Activated naive CD8-positive, alpha-beta T cell (primary cell): Measurements from ENCODE around the gene RNU6-1.

Experiments used
- H3K27ac Mint-ChIP-seq: one replicate; pipeline ENCODE4 v1.8.0; 2021; ENCODE audit warnings: mixed read lengths
- H3K27me3 Mint-ChIP-seq: one replicate; pipeline ENCODE4 v1.8.0; 2021; ENCODE audit warnings: mixed read lengths
- H3K36me3 Mint-ChIP-seq: one replicate; pipeline ENCODE4 v1.8.0; 2021; ENCODE audit warnings: mixed read lengths
- H3K4me1 Mint-ChIP-seq: one replicate; pipeline ENCODE4 v1.8.0; 2021; ENCODE audit warnings: low read depth, mixed read lengths
- H3K4me3 Mint-ChIP-seq: one replicate; pipeline ENCODE4 v1.8.0; 2021; ENCODE audit warnings: mild to moderate bottlenecking, mixed read lengths
- H3K9me3 Mint-ChIP-seq: one replicate; pipeline ENCODE4 v1.8.0; 2021; ENCODE audit warnings: low read depth, mixed read lengths

Gene RNU6-1

DNA sequence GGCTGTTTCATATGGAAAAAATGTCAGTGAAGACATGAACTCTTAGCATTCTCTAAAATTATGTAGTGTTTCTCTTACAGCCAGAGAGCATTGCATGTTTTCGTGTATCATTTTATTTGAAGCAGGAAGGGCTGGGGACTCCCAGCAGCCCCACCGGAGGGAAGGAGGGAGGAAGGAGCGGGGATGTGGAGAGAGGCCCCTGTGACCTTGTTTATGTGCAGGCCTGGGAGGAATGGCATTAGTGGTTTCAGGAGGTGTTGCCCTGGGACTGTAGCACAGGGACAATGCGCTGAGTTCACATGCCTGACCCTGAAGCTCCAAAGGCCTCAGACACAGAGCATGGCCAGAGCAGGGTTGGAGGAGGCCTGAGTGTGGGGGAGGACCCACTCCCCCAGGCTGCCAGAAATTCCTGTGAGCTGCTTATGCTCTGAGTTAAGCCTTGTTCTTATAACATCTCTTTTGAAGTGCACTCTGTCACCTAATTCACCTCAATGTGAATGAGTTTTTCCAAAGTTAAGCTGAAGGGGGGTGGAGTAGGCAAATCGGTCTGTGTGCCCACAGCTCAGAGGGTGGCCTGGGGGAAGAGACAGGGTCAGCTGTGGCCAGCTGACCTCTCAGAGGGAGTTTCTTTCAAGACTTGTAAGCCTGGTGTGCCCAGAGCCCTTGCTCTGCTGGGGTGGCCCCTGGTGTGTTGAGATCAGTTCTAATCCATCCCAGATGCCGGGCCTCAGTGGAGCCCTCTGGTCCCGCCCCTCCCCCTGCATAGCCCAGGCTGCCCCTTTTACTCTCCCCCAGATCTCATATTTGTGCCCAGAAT lies 3.9 kb upstream of the RNU6-1 start:
- Mint-ChIP-seq H3K4me3 (no peak overlapping the region), H3K9me3 (no peaks in the 10 kb centered on the region), H3K36me3 (no peaks in the 10 kb centered on the region), H3K27ac (no peak overlapping the region), H3K4me1 (peaks cover 19% of the 10 kb centered on the region), H3K27me3 (peaks cover 1% of the 10 kb centered on the region)

DNA sequence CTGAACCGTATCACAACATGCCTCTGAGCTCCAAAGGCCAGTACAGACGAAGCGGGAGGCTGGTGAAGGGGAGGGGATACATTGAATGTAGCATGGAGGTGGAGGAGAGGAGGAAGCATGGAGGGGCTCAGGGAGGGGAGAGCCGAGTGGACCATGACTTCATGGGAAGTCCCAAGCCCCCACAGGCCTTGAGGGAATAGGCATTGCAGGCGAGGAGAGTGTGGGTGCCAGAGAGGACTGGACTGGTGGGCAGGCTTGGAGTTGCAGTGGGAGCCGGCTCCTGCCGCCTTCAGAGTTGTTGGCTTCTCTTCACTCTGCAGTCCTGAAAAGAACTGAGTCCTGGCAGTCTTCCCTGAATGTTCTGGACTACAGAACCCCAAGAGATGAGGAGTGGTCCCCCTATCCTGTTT lies 3.3 kb upstream of the RNU6-1 start:
- no peak overlapping the region for H3K4me3 Mint-ChIP-seq
- H3K27ac Mint-ChIP-seq = no peak overlapping the region
- H3K27me3 Mint-ChIP-seq = no peaks in the 10 kb centered on the region
- H3K4me1 Mint-ChIP-seq = peaks cover 22% of the 10 kb centered on the region
- H3K9me3 Mint-ChIP-seq = no peaks in the 10 kb centered on the region
- no peaks in the 10 kb centered on the region for H3K36me3 Mint-ChIP-seq

DNA sequence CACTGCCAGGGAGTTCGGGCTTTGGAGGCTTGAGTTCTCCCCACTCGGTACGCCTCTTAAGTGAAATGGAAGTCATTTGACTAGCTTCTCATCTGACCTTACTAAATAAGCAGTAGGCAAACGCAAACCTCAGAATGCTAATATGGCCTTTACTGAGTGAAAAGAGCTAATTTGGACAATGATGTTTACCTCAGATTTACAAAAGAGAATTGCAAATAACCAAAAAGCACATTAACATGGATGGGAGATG lies 1.6 kb upstream of the RNU6-1 start:
- H3K27me3 Mint-ChIP-seq = no peaks in the 10 kb centered on the region
- no peaks in the 10 kb centered on the region for H3K36me3 Mint-ChIP-seq
- peak overlapping the region; percentile 92 for H3K4me3 Mint-ChIP-seq
- H3K4me1 Mint-ChIP-seq = peaks cover 23% of the 10 kb centered on the region
- no peak overlapping the region for H3K27ac Mint-ChIP-seq
- H3K9me3 Mint-ChIP-seq = no peaks in the 10 kb centered on the region

DNA sequence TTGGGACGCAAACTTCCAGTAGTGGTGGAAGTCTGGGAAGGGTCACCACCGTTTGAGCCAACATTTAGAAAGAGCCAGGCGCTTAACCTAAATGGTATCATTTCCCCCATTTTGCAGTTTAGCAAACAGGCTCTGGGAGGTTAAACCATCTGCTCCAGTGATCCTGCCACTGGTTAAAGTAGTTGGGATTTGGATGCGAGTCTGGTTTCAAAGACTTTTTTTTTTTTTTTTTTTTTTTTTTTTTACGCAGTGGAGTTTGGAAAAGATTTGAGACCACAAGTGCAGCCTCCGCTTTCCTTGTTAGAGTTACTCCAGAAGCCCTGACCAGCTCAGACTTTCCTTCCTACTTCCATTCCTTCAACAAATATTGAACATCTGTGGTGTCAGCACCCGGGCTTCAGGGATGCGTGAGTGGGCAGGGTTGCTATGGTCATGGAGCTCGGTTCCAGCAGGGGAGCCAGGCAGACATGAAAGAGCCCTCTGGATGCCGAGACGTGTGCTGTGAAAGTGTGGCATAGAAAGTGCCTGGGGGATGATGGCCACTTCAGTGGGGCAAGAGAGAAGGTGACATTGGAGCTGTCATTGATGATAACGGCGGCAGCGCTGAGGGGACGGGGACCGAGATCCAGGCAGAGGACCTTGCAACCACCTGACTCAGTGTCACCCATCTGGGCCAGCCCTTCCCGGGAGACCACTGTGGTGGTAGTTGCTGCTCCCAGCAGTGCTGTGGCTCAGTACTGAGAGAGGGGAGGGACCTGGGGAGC lies 1.1 kb upstream of the RNU6-1 start:
- H3K27ac Mint-ChIP-seq = peak overlapping the region; percentile 97
- H3K4me1 Mint-ChIP-seq = peaks cover 28% of the 10 kb centered on the region
- peak overlapping the region; percentile 92 for H3K4me3 Mint-ChIP-seq
- H3K27me3 Mint-ChIP-seq = no peaks in the 10 kb centered on the region
- H3K36me3 Mint-ChIP-seq = no peaks in the 10 kb centered on the region
- H3K9me3 Mint-ChIP-seq = no peaks in the 10 kb centered on the region

DNA sequence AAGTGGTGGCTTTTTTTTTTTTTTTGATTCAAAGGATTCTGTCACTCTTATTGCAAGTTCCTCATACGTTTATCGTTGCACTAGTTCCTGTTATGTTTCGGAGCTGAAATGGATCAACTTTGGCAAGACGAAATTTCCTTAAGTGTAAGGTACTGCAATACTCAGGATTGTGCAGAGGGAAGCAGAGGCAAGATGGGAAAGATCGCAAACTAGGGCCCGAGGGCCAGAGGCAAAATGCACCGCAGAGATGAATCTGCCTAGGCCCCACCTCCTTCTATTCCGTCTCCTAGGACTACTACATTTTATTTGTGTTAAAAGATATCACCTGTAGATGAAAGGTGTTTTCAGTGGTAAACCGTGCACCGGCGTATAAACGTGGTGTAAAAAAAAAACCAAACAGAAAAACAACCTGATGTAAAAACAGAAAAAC lies 331 bp downstream of the RNU6-1 start:
- Mint-ChIP-seq H3K4me3 (peak overlapping the region; percentile 92), H3K36me3 (no peaks in the 10 kb centered on the region), H3K9me3 (no peaks in the 10 kb centered on the region), H3K27me3 (no peaks in the 10 kb centered on the region), H3K27ac (peak overlapping the region; percentile 97), H3K4me1 (peaks cover 30% of the 10 kb centered on the region)

DNA sequence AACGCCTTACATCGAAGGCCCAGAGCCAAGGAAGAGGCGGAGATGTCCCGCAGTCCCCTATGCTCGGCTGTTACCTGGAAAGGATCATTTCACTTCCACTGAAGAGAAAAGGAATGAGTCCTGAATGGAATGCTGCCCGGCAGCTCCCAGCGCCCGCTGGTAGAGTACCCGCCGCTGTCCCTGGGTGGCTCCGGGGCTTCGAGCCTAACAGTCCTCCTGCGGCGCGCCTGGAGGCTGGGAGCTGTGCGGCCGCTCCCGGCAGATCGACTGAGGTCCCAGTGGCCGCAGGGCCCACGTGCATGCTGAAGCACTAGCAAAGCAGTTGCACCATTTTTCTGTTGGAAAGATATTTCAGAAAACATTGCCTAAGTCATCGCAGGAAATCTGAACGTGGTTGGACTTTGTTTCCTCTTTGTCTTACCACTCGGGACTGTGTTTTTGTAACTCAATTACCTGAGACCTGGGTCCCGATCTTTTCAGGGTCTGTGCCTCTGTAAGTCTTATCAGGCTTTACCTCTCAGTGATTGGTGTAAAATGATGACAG lies 984 bp downstream of the RNU6-1 start:
- Mint-ChIP-seq H3K36me3 (no peaks in the 10 kb centered on the region), H3K27me3 (peaks cover 4% of the 10 kb centered on the region), H3K9me3 (no peaks in the 10 kb centered on the region), H3K4me3 (peak overlapping the region; percentile 92), H3K4me1 (peaks cover 35% of the 10 kb centered on the region), H3K27ac (no peak overlapping the region)

GRCh38 chr15:67836955-67837354 lies 2.9 kb downstream of the RNU6-1 start:
- no peak overlapping the region for H3K27ac Mint-ChIP-seq
- peaks cover 46% of the 10 kb centered on the region for H3K4me1 Mint-ChIP-seq
- H3K4me3 Mint-ChIP-seq = peak overlapping the region; percentile 23
- H3K9me3 Mint-ChIP-seq = no peaks in the 10 kb centered on the region
- H3K36me3 Mint-ChIP-seq = no peaks in the 10 kb centered on the region
- H3K27me3 Mint-ChIP-seq = peaks cover 10% of the 10 kb centered on the region

GRCh38 chr15:67836477-67836876 lies 3.4 kb downstream of the RNU6-1 start:
- Mint-ChIP-seq H3K36me3 (no peaks in the 10 kb centered on the region), H3K4me3 (peak overlapping the region; percentile 85), H3K27me3 (peaks cover 12% of the 10 kb centered on the region), H3K4me1 (peaks cover 44% of the 10 kb centered on the region), H3K27ac (peak overlapping the region; percentile 61), H3K9me3 (no peaks in the 10 kb centered on the region)

- peaks cover 40% of the 10 kb centered on the region for H3K4me1 Mint-ChIP-seq
- peak overlapping the region; percentile 85 for H3K4me3 Mint-ChIP-seq
- H3K36me3 Mint-ChIP-seq = no peaks in the 10 kb centered on the region
- H3K9me3 Mint-ChIP-seq = no peaks in the 10 kb centered on the region
- H3K27ac Mint-ChIP-seq = no peak overlapping the region
- peaks cover 15% of the 10 kb centered on the region for H3K27me3 Mint-ChIP-seq
These were observed 3.8 kb downstream of the RNU6-1 start for GRCh38 chr15:67836134-67836455.

GRCh38 chr15:67835297-67836133 lies 4.3 kb downstream of the RNU6-1 start:
- Mint-ChIP-seq H3K27me3 (peaks cover 21% of the 10 kb centered on the region), H3K4me1 (peaks cover 38% of the 10 kb centered on the region), H3K27ac (no peak overlapping the region), H3K4me3 (peak overlapping the region; percentile 85), H3K9me3 (no peaks in the 10 kb centered on the region), H3K36me3 (no peaks in the 10 kb centered on the region)

DNA sequence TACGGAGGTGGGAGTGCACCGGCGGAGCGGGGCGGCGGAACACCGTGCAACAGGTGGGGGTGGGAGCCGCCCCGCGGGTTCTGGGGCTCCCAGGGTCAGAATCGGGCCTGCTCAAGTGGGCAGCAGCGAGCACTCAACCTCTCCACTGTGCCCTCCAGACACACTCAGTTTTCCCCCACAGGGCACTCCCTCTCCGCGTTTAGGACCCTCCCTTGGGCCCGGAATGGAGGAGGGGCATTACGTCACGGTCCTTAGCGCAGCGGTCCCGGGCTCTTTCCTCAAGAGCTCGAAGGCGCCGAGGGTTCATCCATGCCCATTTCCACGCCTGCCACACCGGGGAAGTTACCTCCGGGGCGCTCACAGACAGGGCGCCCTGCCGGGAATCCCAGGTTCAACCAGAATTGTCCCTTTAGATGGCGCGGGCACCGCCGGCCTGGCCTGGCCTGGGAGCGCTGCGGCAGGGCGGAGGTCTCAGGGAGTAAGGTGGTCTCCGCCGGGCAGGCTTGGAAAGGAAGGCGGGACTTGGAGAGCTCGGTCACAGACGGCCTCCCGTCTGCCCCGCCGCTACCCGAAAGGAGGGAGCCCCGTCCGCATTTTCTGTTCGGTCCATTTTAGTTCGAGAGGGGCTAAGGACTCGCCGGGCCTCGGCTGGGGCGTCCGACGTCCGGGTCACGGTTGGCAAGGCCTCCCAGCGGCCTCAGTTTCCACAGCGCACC lies 5.1 kb downstream of the RNU6-1 start:
- H3K36me3 Mint-ChIP-seq = no peaks in the 10 kb centered on the region
- peak overlapping the region; percentile 85 for H3K4me3 Mint-ChIP-seq
- H3K27me3 Mint-ChIP-seq = peaks cover 26% of the 10 kb centered on the region
- no peaks in the 10 kb centered on the region for H3K9me3 Mint-ChIP-seq
- peaks cover 38% of the 10 kb centered on the region for H3K4me1 Mint-ChIP-seq
- H3K27ac Mint-ChIP-seq = no peak overlapping the region

DNA sequence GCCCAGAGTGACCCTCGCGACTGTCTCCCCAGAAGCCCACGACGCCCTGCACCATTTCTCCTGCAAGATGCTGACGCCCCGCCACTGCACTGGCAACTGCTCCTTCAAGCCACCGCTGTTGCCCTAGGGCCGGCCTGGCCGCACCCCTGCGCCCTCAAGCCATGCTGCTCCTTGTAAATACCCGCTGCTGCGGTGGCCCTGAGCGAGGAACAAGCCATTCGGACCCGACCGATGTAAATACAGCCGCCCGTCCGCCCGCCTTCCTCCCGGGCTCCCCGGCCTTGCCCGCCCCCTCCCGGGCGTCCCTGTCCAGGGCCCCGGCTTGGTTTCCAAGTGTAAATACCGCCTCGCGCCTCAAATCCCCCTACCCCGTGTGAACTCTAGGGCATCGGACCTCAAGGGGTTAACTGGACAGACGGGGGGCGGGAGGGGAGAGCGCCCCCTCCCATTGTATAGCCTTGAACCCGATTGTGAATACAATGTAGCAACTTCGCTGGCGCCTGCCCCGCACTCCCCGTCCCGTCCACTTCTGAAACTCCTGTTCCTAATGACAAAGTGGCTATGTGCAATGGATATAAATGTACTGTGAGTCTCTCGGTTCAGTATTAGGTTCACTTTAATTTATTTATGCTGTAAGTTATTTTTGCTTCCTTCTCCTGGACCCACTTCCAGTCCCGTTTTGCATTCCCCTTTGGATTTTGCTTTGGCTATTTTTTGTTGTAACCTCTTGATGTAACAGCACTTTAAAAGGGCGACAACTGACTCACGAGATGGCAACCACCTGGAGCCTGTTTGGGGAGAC lies 5.9 kb downstream of the RNU6-1 start:
- Mint-ChIP-seq H3K27ac (no peak overlapping the region), H3K27me3 (peaks cover 30% of the 10 kb centered on the region), H3K36me3 (no peaks in the 10 kb centered on the region), H3K4me1 (peaks cover 38% of the 10 kb centered on the region), H3K4me3 (peak overlapping the region; percentile 85), H3K9me3 (no peaks in the 10 kb centered on the region)

DNA sequence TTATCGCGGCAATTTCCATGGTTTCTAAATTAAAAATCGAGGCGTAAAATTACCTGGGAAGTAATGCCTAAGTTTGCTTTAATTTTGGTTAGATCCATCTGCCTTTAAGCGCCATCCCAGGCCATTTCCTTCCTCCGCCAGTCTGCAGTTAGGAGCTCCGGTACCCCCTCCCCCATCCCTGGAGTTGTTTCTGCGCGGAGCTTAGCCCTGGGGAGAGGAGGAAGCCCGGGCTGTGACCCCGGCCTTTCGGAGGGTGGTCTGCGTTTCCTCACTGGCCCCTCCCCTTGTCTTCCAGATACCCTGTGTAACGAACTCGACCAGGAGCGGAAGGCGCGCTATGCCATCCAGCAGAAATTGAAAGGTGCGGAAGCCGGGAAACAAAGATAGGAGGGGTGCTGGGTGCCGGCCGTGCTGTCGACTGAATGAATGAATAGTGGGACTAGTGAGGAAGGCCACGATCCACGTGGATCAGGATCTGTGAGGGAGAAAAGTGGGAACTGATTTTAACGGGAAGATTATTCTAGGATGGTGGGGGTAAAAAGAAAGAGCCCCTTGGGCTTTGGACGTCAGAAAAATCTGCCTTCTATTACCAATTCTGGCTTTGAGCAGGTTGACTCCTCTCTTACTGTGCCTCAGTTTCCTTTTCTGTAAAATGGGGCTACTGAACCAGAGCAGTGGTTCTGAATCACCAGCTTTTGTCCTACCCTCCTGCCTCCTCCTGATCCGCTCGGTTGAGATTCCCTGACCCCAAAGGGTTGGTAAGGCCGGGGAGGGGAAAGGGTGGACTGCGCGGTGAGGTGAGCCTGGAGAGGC lies 6.7 kb downstream of the RNU6-1 start:
- H3K4me1 Mint-ChIP-seq = peaks cover 39% of the 10 kb centered on the region
- H3K27me3 Mint-ChIP-seq = peaks cover 31% of the 10 kb centered on the region
- H3K9me3 Mint-ChIP-seq = no peaks in the 10 kb centered on the region
- no peaks in the 10 kb centered on the region for H3K36me3 Mint-ChIP-seq
- no peak overlapping the region for H3K27ac Mint-ChIP-seq
- H3K4me3 Mint-ChIP-seq = peak overlapping the region; percentile 85
